HL-60 (cell line): ENCODE data around the gene LRRTM4.

ENCODE experiments used
- CTCF ChIP-seq: IDR thresholded peaks from one replicate; pipeline ENCODE4 v1.5.1; 2011; ENCODE audit warnings: low read length, control low read depth, inconsistent platforms; ENCODE audit not compliant: insufficient read depth
- GABPA ChIP-seq: IDR thresholded peaks from 2 replicates; pipeline ENCODE4 v1.6.1; 2012; ENCODE audit warnings: low read depth
- POLR2AphosphoS5 ChIP-seq: IDR thresholded peaks from 2 replicates; pipeline ENCODE4 v1.6.1; 2012; ENCODE audit warnings: low read depth
- SPI1 ChIP-seq: IDR thresholded peaks from 2 replicates; pipeline ENCODE4 v1.6.1; 2012; ENCODE audit warnings: low read depth, mild to moderate bottlenecking, borderline replicate concordance
- TF ChIP-seq, protein P1 (sequence below): IDR thresholded peaks from 2 replicates; pipeline ENCODE4 v1.6.1; 2012; ENCODE audit warnings: low read depth; ENCODE audit not compliant: insufficient replicate concordance

DNA sequence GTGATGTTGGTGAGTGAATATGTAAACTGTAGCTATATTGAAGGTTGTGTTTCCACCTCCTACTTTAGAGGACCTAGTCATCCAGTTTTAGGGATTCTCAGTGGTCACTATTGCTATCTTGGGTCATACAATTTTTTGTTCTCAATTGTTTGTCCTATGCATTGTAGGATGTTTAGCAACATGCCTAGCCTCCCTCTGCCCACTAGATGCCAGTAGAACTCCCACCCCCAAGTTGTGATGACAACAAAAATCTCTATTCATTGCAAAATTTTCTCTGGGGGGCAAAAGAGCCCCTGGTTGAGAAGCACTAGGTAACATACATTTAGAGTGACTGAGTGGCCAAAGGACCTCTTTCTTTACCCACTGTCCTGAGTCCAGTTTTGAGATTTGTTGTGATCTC is 87.3 kb downstream of the LRRTM4 start:
- TF ChIP-seq POLR2AphosphoS5 (no peak), CTCF (no peak), SPI1 (no peak), GABPA (no peak)
- TF ChIP-seq, protein P1, sequence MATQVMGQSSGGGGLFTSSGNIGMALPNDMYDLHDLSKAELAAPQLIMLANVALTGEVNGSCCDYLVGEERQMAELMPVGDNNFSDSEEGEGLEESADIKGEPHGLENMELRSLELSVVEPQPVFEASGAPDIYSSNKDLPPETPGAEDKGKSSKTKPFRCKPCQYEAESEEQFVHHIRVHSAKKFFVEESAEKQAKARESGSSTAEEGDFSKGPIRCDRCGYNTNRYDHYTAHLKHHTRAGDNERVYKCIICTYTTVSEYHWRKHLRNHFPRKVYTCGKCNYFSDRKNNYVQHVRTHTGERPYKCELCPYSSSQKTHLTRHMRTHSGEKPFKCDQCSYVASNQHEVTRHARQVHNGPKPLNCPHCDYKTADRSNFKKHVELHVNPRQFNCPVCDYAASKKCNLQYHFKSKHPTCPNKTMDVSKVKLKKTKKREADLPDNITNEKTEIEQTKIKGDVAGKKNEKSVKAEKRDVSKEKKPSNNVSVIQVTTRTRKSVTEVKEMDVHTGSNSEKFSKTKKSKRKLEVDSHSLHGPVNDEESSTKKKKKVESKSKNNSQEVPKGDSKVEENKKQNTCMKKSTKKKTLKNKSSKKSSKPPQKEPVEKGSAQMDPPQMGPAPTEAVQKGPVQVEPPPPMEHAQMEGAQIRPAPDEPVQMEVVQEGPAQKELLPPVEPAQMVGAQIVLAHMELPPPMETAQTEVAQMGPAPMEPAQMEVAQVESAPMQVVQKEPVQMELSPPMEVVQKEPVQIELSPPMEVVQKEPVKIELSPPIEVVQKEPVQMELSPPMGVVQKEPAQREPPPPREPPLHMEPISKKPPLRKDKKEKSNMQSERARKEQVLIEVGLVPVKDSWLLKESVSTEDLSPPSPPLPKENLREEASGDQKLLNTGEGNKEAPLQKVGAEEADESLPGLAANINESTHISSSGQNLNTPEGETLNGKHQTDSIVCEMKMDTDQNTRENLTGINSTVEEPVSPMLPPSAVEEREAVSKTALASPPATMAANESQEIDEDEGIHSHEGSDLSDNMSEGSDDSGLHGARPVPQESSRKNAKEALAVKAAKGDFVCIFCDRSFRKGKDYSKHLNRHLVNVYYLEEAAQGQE = no peak
